Activated CD8-positive, alpha-beta memory T cell treated with anti-CD3 and anti-CD28 coated beads, Interleukin-2, amount 50 U/mL, for 1 hour (primary cell): ENCODE data around the gene GALNT13.

Experiments
- DNase-seq: peaks from one replicate; pipeline ENCODE4 v3.0.0-alpha.2; 2020; ENCODE audit errors: extremely low read depth

The GALNT13 gene

GRCh38 chr2:153944800-153945199 is 73.1 kb downstream of the GALNT13 start:
- no peak for DNase-seq

DNA sequence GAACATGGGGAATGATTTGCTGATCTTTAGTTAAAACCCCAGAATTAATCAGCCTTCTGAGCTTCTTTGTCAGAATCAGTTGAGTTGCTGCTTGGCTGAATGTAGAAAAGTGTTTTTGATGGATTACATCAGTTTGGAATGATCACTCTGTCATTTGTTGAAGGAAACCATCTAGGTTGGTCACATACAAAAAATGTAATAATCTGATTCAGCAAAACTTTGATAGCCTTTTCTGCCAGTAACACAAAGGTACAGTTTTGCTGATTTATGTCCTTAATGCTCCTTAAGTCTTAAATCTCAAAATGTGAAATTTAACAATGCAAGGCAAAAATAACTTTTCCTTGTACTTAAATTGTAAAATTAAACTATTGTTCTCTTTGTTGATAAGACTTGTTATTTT is 74.3 kb downstream of the GALNT13 start:
- no peak for DNase-seq

DNA sequence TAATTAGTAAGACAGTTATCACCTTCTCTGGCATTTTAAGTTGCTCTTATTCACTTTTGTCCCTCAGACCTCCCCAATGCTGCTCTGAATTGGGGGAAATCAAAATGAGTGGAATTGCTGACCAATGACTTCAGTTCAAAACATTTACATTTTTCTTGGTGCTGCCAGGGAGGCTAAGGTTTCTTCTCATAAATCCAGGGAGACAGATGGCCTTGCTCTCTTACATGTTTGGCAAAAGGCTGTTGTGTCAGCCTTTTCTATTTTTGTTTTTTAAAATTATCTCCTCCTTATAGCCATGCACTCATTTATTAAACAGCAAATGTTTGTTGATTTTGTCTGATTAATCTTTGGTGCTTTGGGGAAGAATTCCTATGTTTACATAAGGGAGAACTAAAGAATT is 82.0 kb downstream of the GALNT13 start:
- no peak for DNase-seq

DNA sequence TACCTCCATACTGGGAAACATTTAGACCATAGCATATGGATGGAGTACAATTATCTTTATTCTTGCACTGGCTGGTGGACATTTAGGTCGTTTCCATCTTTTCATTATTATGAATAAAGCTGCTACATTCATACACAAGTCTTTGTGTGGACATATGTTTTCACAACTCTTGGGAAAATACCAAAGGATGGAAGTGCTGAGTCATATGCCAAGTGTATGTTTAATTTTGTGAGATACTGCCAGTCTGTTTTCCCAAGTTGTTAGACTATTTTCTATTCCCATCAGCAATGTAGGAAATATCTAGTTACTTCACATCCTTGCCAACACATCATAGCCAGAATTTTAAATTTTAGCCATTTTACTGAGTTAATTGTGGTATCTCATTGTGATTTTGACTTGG is 91.5 kb downstream of the GALNT13 start:
- no peak for DNase-seq

- no peak for DNase-seq
Observed at GRCh38 chr2:153967248-153967973, 95.7 kb downstream of the GALNT13 start.

DNA sequence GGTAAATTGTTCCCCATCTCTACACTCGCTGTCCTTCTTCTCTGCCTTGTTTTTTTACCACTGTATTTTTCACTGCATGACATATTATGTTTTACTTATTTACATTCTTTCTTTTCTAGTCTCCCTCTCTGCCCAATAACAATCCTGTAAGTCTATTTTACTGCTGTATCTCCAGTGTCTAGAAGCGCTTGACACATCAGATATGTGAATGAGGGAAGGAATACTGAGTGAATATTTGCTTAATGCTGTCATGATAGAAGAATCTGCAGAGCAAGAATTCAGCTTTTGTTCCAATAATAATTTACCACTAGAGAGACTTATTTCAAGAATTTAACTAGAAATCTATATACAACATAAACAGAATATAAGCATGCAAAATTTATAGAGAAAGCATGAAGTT is 99.5 kb downstream of the GALNT13 start:
- no peak for DNase-seq

GRCh38 chr2:153971855-153972254 is 100.1 kb downstream of the GALNT13 start:
- no peak for DNase-seq

DNA sequence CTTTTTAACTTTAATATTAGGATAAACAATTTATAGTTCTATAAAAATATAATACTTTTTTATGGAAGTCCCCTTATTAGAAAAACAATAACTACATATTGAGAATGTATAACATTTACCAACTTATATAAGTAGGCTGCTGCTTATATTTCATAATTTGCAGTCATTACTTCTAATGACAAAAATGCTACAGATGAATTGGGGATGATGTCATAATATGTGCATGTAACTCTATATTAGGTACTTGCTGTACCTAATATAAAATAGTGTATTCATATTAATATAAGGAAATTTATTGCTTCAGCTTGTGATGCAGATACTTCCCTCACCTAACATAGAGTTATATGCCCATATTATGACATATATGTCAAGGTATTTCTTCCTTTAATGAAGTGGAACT is 100.7 kb downstream of the GALNT13 start:
- DNase-seq: no peak

DNA sequence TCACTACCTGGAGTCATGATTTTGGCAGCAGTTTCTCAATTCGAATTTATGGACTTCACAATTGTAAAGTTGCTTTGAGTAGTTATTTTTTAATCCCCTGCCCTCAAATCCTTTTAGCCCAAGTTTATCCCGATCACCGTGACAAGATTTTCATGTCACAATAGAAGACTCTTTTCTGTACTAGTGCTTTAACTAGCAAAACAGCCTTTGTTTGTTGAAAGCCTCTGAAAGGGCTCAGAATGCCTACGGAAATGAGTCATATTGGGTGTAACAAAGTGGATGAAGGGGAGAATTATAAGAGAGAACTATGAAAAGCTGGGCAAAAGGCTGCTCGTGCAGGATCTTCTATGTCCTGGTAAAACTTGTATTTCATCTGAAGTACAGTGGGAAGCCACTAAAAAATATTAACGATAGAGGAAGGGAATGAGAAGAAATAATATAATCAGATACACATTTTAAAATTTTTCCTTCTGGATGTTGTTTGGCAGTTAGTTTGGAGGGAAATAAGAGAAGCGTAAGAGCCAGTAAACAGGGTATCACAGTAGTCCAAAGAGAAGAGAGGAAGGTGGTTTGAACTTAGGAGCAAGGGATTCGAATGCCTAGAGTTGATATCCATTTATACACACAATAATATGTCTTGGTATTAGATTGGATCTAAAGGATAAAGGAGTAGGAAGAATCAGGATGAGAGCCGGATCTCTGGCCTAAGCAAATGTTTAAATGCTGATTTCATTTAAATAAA is 114.9 kb downstream of the GALNT13 start:
- DNase-seq: no peak

- DNase-seq: no peak
Observed at GRCh38 chr2:153990771-153991170, 119.0 kb downstream of the GALNT13 start.

- DNase-seq: no peak
Observed at GRCh38 chr2:154013514-154013913, 141.8 kb downstream of the GALNT13 start.

DNA sequence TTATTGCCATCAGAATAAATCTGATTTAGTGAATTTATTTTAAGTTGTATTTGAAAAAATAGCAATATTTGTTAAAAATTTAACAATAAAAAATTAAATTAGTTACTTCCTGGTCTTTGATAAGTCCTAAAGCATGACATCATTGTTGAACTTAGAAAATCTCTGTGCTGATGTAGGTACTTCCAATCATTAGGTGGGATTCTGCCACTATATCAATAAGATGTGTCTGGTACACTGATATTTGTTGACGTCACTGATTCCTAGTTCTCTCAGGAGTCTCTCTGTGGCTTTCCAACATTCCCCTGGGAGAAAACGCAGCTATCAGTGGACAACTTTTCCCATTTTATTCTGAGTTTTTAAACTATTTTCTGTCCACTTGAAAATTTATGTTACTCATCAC is 143.5 kb downstream of the GALNT13 start:
- no peak for DNase-seq

DNA sequence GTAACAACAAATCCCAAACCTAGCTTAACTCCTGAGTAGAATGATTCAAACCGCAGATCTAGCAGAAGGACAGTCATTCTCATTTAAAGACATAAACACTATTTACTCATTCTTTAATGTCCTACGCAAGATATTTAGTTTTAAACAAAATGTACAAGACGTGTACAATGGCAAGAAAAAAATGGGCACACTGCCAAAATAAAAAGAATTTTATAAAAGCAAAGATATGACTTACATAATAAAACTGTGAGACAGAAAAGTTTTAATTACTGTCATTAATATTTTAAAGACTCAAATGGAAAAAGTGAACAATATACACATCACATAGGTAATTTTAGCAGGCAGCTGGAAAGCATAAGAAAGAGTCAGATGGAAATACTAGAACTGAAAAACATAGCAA is 157.8 kb downstream of the GALNT13 start:
- DNase-seq: no peak

DNA sequence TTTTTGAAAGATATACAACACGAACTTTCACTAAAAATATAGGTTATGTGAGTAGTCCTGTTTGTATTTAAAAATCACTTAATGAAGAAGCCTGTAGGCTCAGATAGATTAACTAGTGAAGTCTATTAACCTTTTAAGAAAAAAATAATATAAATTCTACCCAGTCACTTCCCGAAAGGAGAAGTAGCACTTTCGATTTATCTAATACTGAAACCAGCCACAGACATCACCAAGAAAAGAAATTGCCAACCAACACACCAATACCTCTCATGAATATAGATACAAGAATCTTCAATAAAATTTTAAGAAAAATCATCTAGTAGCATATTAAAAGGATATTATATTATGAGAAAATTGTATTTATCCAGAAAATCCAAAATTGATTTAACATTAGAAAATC is 160.5 kb downstream of the GALNT13 start:
- DNase-seq: no peak

- no peak for DNase-seq
Observed at GRCh38 chr2:154046493-154046892, 174.8 kb downstream of the GALNT13 start.

GRCh38 chr2:154048905-154049304 is 177.2 kb downstream of the GALNT13 start:
- no peak for DNase-seq

GRCh38 chr2:154049561-154049960 is 177.8 kb downstream of the GALNT13 start:
- no peak for DNase-seq

GRCh38 chr2:154067124-154067523 is 195.4 kb downstream of the GALNT13 start:
- DNase-seq: no peak

- DNase-seq: no peak
Observed at GRCh38 chr2:154078926-154079325, 207.2 kb downstream of the GALNT13 start.

GRCh38 chr2:154092571-154092970 is 220.8 kb downstream of the GALNT13 start:
- DNase-seq: no peak

GRCh38 chr2:154093856-154094255 is 222.1 kb downstream of the GALNT13 start:
- DNase-seq: no peak

DNA sequence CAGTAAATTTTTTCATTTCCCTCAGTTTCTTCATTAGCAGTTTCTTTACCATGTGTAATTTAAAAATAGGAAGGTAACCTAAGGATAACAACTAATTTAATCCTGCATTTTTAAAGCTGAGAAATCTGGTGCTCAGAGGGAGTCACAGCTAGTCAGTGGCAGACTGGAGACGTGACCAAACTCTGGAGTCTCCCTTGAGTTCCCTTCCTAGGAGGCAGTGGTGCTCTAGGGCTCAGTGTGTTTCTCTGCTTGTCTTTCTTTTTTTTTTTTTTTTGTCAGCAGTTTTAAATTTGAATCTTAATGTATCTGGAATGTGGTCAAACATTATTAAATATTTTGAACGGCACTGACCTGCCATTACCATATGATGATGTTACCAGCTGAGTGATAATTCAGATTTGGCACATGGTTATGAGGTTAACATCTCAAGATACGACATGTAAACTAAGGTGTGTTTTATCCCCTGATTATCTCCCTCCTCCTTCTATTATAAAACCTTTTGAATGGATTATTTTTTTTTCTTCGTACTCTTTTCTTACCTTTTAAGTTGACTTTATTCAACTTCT is 226.2 kb downstream of the GALNT13 start:
- DNase-seq: no peak

DNA sequence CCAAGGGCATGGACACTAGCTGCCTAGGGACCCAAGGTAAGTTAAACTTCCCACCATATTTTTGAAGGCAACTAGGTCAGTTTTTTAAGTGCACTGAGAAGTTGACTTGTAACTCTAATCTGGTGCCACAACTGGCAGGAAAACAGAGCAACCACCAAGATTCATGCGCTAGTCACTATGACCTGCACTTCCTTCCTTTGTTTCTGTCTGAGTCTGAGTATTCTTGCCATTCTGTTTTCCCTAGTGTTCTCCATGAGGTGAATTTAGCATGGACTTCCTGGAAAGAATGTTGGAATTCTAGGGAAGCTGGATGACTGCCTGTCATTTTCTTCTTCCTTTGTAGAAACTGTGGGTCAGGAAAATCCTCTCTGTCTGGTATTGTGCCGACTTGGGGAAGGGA is 249.0 kb downstream of the GALNT13 start:
- DNase-seq: no peak
